Nucleus accumbens (tissue), 56 donors: ENCODE results near the gene ZNF746.

Experiments
- DNase-seq, 56 donors: peaks; one replicate each; lab custom pipeline; 2025; lab: John Stamatoyannopoulos, UW

ZNF746 gene

DNA sequence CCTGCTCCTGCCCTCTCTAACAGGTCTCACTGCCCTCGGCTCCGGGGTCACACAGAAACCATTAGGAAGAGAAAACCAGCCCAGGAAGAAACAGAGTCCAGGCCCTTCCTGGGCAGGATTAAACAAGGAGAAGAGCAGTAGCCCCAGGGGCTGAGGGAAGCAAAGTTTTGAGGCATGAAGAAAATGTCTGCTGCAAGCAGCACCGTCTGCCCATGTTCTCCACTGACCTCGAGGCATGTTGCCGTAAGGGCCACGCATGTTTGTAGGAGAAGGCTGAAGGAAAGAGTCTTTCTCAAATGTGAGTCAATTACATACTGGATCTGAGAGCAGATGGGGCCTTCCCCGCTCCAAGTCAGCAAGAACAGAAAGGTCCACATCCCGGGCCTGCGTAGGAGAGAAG, 4.2 kb downstream of the ZNF746 start:
- DNase-seq, result no peak

DNA sequence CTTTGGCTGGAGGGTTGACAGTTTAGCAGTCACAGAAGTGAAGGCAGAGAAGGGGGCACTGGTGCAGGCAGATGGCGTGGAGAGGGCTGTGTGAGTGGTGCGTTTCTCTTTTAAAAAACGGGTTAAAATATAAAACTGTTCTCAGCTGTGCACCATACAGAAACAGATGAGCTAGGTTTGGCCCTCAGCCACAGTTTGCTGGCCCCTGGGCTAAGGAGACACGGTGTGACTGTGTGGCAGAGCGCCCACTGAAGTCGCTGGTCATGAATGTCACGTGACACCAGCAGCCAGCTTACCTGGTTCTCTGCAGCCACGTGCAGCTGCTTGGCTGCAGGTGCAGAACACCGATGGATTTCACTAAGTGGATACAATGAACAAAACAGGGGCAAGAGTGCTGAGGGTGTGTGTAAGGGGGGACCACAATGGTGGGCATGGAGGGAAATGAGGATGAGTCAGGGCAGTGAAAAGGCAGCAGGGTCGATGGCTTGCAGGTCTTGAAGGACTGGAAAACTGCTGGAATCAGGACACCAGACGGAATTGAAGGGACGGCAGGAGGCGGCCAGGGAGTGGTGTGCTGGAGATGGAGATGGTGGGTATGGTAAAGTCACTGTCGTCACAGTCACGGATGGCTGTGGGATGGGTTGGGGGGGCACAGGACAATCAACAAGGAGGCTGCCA, 7.4 kb downstream of the ZNF746 start:
- DNase-seq, result no peak

DNA sequence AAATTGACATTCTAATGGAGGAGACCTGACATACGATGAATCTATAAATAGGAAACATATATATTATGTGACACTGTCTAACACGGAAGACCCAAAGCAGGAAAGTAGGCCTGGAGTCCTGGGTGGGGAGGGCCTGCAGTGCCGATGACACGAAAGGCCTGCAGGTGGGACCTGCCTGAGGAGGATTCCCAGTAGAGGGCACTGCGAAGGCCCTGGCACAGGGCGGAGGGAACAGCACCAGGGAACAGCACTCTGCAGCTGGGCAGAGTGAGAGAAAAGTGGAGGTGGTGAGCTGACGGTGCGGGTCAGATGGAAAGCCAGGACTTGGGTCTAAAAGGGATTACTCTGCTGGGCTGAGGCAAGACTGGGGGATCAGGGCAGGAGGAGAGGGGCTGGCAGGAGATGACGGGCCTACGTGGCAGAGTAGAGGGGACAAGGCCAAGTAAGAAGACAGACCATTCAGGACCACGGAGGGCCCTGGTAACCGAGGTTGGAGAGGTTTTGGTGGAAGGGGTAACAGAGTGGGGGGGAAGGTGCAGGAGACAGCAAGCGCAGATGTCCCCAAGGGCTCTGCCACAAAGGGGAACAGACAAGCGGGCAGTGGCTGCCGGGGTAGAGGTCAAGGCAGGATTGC, 8.1 kb downstream of the ZNF746 start:
- no peak for DNase-seq

DNA sequence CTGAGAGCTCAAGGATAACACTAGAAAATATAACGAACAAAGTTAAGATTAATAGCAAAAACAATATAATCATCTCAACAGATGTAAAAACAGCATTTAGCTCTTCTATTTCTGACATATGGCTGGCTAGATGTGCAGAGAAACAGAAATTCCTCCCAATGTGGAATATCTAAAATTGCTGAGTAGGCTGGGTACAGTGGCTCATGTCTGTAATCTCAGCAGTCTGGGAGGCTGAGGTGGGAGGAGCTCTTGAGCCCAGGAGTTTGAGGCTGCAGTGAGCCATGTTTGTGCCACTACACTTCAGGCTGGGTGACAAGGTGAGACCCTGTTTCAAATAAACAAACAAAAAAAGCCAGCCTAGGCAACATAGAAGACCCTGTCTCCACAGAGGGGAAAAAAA, 18.0 kb downstream of the ZNF746 start:
- no peak for DNase-seq

DNA sequence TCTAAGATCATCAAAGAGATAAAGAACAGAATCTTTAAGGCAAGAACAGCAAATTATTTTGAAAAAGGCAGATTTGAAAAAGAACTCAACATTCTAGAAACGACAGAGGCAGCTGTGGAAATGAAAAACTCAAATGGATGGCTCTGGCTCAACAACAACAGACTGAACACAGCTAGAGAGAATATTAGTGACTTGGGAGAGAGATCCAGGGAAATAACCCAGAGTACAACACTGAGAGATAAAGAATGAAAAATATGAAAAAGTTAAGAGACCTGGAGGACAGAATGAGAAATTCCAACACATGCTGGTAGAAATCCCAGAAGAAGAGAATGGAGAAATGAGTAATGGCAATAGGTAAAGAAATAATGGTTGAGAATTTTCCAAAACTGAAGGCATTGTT, 18.9 kb downstream of the ZNF746 start:
- no peak for DNase-seq

DNA sequence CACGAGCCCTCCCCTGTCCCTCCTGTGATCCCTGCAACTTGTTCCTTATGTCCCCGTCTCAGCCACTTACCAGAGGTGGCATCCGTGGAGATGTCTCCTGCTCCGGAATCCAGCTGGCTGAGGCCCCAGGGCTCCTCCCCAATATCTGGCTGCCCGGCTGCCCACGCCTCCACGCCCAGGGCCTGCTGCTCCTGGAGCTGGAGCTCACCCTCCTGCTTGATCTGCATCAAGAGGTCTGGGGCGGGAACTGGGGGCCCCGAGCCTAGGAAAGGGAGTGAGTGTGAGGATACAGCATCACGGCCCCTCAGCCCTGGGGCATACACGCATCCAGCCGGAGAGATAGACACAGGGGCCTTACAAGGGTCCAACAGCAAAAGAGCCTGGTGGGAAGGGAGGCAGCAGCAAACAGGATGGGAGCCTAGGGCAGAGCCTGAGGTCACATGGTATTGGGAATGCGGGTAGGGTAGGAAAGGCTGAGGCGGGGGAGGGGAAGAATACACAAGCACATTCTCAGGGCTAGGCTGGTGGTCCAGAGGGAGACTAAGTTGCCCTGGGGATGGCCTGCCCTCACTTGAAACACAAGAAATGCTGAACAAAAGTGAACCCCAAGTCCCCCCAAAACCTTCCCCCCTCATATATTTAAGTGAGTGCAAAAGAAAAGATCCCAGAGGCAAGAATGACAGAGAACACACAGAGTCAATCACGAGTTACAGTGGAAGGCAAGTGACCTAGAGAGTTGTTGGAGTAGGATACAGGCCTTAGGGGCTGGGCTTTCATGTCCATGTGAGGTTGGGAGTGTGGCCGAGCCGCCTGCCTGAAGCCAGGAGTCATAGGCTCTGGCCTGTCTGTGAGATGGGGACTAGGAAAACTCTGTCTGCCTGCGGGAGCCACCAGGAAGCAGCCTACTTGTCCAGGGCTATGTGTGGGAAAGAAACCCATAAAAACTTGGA, 19.8 kb downstream of the ZNF746 start:
- DNase-seq, result no peak

DNA sequence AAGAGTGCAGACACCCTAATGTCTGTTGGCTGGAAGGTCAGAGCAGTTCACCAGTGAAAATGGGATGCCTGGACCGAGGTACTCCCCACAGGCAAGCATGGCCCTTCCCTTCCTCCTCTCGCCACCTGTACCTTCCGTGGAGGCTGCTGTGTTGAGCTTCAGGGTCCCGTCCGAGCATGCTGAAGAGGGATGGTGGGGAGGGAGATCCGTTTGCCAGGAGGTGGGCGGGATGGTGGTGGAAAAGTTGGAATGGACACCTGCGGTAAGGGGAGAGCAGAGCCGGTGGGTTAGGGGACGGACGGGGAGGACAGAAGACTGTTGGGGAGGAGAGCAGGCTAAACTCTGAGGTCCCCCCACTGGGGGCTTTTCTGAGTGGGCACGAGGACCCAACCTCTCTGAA, 20.8 kb downstream of the ZNF746 start:
- no peak for DNase-seq

DNA sequence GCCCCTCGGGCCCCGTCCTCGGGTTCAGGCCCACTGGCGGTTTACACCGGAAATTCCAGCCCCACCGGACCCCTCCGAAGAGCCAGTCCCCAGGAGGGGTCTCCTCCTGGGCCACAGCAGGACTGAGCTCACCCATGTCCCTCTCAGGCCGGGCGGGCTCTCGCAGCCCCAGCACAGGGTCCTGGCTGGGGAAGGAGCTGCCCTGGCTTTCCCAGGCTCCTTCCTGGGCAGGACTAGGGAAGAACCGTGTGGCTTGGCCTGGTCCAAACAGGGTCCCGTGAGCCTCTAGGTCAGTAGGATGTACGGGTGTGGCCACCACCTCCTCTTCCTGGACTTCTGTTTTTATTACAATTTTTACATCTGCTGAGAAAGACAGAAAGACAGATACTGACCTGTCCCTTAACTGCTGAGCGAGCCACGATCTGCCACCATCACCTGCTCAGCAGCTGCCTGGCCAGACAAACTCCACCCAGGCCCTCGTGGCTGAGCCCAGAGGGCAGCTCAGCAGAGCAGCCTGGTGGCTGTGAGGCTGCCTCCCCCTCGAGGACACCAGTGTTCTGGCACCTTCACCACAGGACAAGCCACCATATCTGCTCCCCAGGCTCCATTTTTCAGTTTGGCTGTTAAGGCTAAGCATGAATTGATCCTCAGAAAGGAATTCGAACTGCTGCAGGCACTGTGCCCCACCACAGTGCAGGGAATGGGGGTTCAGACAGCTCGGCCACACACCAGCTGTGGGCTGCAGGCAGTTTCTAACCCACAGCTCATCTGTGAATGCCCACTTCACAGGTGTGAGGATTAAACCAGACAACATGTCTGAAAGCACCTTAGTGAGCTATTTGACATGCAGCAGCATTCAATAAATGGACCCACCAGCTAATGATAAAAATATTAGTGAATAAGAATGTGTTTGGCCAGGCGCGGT, 22.2 kb downstream of the ZNF746 start:
- no peak for DNase-seq

DNA sequence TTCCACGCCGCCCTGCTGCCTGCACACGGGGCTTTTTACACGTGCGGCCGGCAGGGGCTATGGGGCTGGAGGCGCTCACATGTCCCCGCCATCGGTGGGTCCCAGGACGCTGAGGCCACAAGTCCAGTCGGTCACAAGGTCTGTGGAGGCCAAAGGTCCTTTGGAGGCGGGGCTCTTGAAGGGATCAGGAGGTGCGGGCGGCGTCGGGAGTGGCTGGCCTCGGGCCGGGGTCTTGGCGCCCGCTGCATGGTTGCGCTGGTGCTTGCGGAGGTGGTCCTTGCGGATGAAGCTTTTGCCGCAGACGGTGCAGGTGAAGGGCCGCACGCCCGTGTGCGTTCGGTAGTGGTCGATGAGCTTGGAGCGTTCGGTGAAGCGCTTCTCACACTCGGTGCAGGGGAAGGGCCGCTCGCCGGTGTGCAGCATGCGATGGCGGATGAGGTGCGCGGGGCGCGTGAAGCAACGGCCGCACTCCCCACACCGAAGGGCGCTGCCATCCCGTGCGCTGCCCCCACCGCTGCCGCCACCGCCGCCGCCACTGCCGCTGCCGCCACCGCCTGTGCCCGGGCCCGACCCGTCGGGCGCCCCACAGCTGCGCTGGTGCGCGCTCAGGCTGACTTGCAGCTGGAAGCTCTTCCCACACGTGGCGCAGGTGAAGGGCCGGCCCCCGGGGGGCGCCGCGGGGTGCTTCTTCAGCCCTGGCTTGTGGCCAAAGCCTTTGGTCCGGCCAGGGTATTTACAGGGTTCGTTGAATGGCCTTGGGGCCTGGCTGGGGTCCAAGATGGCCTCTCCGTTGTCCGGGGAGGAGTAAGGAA, 23.1 kb downstream of the ZNF746 start:
- DNase-seq, result no peak

DNA sequence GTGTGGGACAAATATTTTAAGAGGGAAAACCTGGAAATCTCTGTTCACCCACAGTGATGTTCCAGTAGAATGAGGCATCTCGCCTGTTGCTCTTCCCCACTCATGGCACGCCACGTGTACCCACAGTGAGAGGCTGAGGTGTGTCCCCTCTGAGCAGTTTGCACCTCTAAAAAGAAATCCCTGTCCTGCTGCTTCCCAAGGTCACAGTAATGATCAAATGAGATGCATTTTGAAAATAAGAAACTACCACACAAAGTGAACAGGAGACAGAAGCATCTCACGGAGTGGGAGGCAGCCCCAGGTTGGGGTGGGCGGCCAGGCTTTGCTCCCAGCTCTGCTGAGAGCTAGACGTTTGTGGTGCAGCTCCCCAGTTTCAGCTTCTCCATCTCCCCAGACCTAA, 24.4 kb downstream of the ZNF746 start:
- peak in 10 of 56 donors; percentile 15 to 62 (median 33) for DNase-seq

DNA sequence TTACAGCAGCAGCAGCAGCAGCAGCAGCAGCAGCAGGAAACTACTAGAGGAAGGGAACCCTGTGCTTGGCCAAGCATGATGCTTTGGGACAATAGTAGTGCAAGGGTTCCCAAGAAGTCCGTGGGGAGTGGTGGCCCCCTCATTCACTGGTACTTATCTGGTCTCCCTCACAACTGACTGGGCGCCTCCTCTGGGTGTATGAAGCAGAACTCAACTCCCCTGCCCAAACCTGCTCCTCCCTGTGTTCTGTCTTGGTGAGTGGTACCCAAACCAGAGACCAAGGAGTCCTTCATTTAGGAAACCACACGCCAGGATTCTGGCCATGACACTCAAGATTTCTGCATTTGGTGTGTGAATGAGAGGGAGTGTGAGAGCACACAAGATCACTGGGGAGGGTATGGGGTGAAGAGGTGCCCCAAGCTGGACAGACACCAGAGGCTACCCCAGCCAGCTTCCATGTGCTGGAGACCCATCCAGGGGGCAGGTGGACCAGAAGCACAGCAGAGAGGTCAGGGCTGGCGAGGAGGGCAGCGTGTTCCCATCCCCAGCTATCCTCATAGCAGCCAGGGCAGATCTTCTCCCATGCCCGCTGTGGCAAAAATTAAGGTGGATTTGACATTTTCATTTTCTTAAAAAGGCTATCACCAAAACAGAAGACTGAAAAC, 26.2 kb downstream of the ZNF746 start:
- DNase-seq, result no peak

DNA sequence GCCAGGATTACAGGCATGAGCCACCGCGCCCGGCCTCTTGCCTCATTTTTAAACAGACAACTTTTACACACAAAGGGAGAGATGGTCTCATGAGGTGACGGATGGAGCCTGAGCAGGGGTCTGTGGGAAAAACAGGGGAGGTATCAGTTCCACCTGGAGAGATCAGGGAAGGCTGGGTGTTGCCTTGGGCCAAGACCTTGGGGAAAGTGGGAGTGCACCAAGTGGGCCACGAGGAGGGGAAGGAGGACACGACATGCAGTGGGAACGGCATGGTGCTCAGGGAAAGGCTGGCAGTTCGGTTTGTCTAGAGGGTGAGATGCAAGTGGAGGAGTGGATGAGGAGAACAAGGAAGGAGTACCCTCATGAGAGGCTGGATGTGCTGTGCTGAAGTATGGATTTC, 27.8 kb downstream of the ZNF746 start:
- DNase-seq, result no peak

DNA sequence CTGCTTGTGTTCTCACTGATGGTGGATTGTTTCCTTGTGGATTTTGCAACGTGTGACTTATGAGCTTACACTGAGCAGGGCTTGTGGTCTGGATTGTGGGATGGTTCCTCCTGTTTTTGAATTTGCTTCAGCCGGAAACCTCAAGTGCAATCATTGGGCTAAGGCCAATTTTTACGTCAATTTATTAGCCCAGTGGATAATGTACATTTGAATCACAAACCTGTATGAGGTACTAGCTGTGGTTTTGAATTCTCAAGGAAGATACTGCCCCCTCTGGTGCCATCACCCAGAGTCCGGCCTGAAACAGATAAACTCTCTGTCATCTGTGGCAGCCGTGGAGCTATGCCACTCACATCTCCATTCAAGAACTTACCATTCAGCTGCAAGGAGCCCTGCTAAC, 29.4 kb downstream of the ZNF746 start:
- DNase-seq, result no peak

DNA sequence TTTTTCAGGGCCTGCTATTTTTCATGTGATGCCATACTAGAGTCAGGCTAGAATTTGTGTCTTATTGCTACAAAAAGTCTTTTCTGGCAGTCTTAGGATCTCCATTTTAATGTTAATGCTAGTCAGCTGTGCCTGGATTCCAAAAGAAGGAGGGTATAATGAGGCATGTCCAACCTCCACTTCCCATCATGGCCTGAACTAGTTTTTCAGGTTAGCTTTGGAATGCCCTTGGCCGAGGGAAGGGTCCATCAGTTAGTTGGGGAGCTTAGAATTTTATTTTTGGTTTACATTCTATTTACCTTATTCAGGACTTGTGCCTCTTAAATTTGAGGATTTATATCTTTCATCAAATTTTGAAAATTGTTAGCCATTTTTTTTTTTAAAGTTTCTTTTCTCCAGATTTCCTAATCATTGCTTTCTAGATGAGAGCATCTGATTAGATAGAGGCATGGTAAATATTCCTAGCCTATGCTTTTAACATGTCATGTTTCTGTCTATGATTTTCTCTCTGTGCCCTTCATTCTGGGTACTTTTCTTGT, 30.2 kb downstream of the ZNF746 start:
- DNase-seq, result no peak

DNA sequence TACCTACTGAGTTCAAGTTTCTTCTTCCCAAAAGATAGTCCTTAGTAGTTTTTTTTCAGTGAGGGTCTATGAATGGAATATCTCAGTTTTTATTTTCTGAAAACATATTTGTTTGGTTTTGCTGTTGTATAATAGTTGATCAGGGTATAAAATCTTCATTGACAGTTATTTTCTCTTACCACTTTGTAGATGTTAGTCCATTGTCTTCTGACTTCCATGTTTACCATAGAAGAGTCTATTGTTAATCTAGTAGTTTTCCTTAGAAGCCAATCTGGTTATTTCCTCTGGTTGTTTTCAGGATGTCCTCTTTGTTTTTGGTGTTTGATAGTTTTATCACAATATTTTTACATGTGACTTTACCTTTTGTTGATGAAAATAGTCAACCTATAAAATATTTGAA, 31.2 kb downstream of the ZNF746 start:
- no peak for DNase-seq

DNA sequence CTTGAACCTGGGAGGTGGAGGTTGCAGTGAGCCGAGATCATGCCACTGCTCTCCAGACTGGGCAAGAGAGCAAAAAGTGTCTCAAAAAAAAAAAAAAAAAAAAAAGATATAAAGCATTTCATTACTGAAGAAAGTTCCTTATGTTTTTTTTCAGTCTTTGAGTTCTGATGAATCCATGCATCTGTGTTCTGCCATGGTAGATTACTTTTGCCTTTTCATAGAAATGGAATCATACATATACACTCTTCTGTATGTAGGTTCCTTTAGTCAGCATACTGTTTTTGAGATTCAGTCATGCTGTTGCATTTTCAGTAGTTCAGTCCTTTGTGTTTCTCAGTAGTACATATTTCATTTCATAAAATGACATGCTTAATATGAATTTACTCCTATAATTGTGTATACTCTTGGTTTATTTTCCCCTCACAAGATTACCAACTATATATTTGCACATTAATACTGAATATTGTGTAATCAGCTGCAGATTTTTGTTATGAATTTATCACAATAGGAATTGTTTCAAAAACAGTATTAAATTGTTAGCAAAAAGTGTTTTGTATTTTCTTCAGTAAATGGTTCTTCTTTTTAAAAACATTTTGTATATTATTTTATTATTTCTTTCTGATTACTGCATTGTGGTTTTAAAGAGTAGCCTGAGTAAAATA, 34.0 kb downstream of the ZNF746 start:
- no peak for DNase-seq

DNA sequence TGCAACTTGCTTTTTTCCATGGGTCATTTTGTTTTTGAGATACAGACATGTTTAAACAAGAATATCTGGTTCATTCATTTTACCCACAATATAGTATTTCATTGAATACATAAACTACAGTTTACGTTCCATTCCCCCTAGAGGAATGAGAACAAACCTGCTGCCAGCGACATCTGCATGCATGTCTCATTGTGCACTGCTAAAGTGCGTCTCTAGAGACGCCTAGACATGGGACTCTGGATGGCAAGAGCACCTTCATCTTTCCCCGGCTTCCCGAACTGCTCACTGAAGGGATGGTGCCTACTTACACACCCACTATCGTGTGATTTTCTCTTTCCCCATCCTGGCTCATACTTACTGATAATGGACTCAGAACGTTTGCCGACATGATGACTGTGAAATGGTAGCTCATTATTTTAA, 35.5 kb downstream of the ZNF746 start:
- DNase-seq, result no peak
